ENCODE measurements around the gene OPCML. TPM values are rescaled to one million over a fixed set of nuclear protein-coding genes. Genes with fewer than 3 reads are reported as not detected.

Gene OPCML
- total and polyA plus RNA-seq, 4 donors = under 0.01 to 1.3 (median 0.88) TPM; not detected in 1

GRCh38 chr11:132772703-132773545 is 759.4 kb downstream of the OPCML start:
- WGBS, 2 donors = 50% methylated on average over 19 of the region's 19 CpGs
- Histone ChIP-seq H3K4me1 (ENCODE audit: control insufficient read depth in 1 of 2, insufficient read depth in 2 of 2, low read length in 2 of 2) (no peaks in the 10 kb centered on the region), H3K27me3 (ENCODE audit: control insufficient read depth in 1 of 2, insufficient read depth in 2 of 2, low read length in 1 of 2) (peaks cover 0 to 3% of the 10 kb centered on the region in 2 donors), H3K4me3 (ENCODE audit: low read length in 2 of 2) (no peak overlapping the region), H3K36me3 (ENCODE audit: control insufficient read depth in 1 of 2, insufficient read depth in 2 of 2, low read length in 1 of 2) (no peaks in the 10 kb centered on the region), H3K9me3 (ENCODE audit: control insufficient read depth, low read length) (no peaks in the 10 kb centered on the region), H3K27ac (ENCODE audit: low read depth in 1 of 2, low read length in 2 of 2) (no peak overlapping the region)
- ATAC-seq (ENCODE audit: low FRiP score) (no peak), DNase-seq (no peak)
- intact Hi-C loops (cut with DNase I) = no loop called here

GRCh38 chr11:132771746-132772145 is 760.6 kb downstream of the OPCML start:
- WGBS, 2 donors = 43 to 54% methylated on average over 5 of the region's 5 CpGs
- Histone ChIP-seq H3K27ac (ENCODE audit: low read depth in 1 of 2, low read length in 2 of 2) (no peak overlapping the region), H3K4me1 (ENCODE audit: control insufficient read depth in 1 of 2, insufficient read depth in 2 of 2, low read length in 2 of 2) (no peaks in the 10 kb centered on the region), H3K36me3 (ENCODE audit: control insufficient read depth in 1 of 2, insufficient read depth in 2 of 2, low read length in 1 of 2) (no peaks in the 10 kb centered on the region), H3K27me3 (ENCODE audit: control insufficient read depth in 1 of 2, insufficient read depth in 2 of 2, low read length in 1 of 2) (peaks cover 0 to 3% of the 10 kb centered on the region in 2 donors), H3K9me3 (ENCODE audit: control insufficient read depth, low read length) (no peaks in the 10 kb centered on the region), H3K4me3 (ENCODE audit: low read length in 2 of 2) (no peak overlapping the region)
- no peak for DNase-seq
- no peak for ATAC-seq (ENCODE audit: low FRiP score)
- intact Hi-C loops (cut with DNase I) = no loop called here

- H3K36me3 ChIP-seq (ENCODE audit: control insufficient read depth in 1 of 2, insufficient read depth in 2 of 2, low read length in 1 of 2) = no peaks in the 10 kb centered on the region
- H3K27ac ChIP-seq (ENCODE audit: low read depth in 1 of 2, low read length in 2 of 2) = no peak overlapping the region
- no peaks in the 10 kb centered on the region for H3K4me1 ChIP-seq (ENCODE audit: control insufficient read depth in 1 of 2, insufficient read depth in 2 of 2, low read length in 2 of 2)
- intact Hi-C loops (cut with DNase I) = no loop called here
- H3K27me3 ChIP-seq (ENCODE audit: control insufficient read depth in 1 of 2, insufficient read depth in 2 of 2, low read length in 1 of 2) = peaks cover 0 to 3% of the 10 kb centered on the region in 2 donors
- H3K9me3 ChIP-seq (ENCODE audit: control insufficient read depth, low read length) = no peaks in the 10 kb centered on the region
- ATAC-seq (ENCODE audit: low FRiP score) (no peak), DNase-seq (no peak)
- WGBS, 2 donors = 22 to 23% methylated on average over 7 of the region's 7 CpGs
- no peak overlapping the region for H3K4me3 ChIP-seq (ENCODE audit: low read length in 2 of 2)
Observed at GRCh38 chr11:132770829-132771530, 761.3 kb downstream of the OPCML start.

DNA sequence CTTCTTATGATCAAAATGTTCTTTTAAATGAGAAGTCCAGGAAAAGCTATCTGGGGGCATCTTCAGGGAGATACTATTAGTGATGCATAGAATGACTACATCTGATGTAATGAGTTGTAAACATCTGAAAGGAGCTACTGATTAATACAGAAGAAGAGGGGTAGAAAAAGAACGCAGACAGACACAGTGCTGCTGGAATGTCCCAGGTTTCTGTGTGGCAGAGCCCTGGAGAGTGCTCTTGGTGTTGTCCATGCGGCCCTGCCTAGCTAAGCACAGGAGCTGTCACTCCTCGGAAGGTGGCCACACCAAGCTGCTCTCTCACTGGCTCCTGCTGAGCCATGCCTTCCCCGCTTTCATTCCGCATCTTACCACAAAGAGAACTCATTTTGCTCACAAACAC is 768.8 kb downstream of the OPCML start:
- no peak for DNase-seq
- Histone ChIP-seq H3K4me3 (ENCODE audit: low read length in 2 of 2) (no peak overlapping the region), H3K27ac (ENCODE audit: low read depth in 1 of 2, low read length in 2 of 2) (no peak overlapping the region), H3K4me1 (ENCODE audit: control insufficient read depth in 1 of 2, insufficient read depth in 2 of 2, low read length in 2 of 2) (no peaks in the 10 kb centered on the region), H3K9me3 (ENCODE audit: control insufficient read depth, low read length) (no peaks in the 10 kb centered on the region), H3K27me3 (ENCODE audit: control insufficient read depth in 1 of 2, insufficient read depth in 2 of 2, low read length in 1 of 2) (peaks cover 0 to 1% of the 10 kb centered on the region in 2 donors), H3K36me3 (ENCODE audit: control insufficient read depth in 1 of 2, insufficient read depth in 2 of 2, low read length in 1 of 2) (no peaks in the 10 kb centered on the region)
- ATAC-seq (ENCODE audit: low FRiP score) = no peak
- WGBS, 2 donors = 84 to 86% methylated on average over 5 of the region's 5 CpGs
- intact Hi-C loops (cut with DNase I) = no loop called here

- ATAC-seq (ENCODE audit: low FRiP score) (no peak), DNase-seq (no peak)
- Histone ChIP-seq H3K27ac (ENCODE audit: low read depth in 1 of 2, low read length in 2 of 2) (no peak overlapping the region), H3K9me3 (ENCODE audit: control insufficient read depth, low read length) (peaks cover 4% of the 10 kb centered on the region), H3K36me3 (ENCODE audit: control insufficient read depth in 1 of 2, insufficient read depth in 2 of 2, low read length in 1 of 2) (no peaks in the 10 kb centered on the region), H3K4me3 (ENCODE audit: low read length in 2 of 2) (no peak overlapping the region), H3K4me1 (ENCODE audit: control insufficient read depth in 1 of 2, insufficient read depth in 2 of 2, low read length in 2 of 2) (no peaks in the 10 kb centered on the region), H3K27me3 (ENCODE audit: control insufficient read depth in 1 of 2, insufficient read depth in 2 of 2, low read length in 1 of 2) (no peaks in the 10 kb centered on the region)
- 77 to 79% methylated on average over 5 of the region's 5 CpGs for WGBS, 2 donors
- intact Hi-C loops (cut with DNase I) = no loop called here
Observed at GRCh38 chr11:132755934-132756333, 776.4 kb downstream of the OPCML start.

DNA sequence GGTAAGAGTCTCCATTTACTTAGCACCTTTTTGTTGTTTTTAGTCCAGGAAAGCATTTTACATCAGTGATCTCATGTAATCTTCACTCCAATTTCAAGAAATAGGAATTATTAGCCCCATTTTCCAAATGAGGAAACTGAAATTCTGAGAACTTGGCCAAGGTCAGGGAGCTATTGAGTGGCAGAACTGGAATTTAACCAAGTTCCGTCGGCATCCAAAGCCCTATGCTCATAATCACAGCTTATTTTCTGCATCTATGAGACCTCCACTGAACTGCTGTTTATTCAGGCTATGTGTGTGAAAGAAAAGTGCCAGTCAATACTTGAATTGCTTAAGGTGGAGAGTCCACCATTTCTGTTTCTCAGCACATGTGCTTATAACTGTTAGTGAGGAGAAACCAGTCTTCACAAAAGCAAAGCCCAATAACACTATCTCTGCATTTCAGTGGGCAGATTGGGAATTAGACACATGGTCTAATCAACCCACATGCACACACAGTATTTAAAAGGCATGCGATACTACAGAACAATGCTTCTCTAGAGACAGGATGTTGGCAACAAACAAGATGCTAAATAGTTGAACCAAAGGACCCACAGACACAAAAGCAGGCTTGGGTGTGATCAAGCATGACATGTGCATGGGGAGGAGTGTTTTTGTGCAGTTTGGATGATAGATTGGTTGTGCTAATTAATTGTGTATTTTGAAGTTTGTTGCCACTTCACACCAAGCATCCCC is 780.6 kb downstream of the OPCML start:
- ATAC-seq (ENCODE audit: low FRiP score) (no peak), DNase-seq (no peak)
- no peaks in the 10 kb centered on the region for H3K4me1 ChIP-seq (ENCODE audit: control insufficient read depth in 1 of 2, insufficient read depth in 2 of 2, low read length in 2 of 2)
- peaks cover 4% of the 10 kb centered on the region for H3K9me3 ChIP-seq (ENCODE audit: control insufficient read depth, low read length)
- no peaks in the 10 kb centered on the region for H3K27me3 ChIP-seq (ENCODE audit: control insufficient read depth in 1 of 2, insufficient read depth in 2 of 2, low read length in 1 of 2)
- no peak overlapping the region for H3K4me3 ChIP-seq (ENCODE audit: low read length in 2 of 2)
- intact Hi-C loops (cut with DNase I) = no loop called here
- 56 to 71% methylated on average over 3 of the region's 3 CpGs for WGBS, 2 donors
- no peaks in the 10 kb centered on the region for H3K36me3 ChIP-seq (ENCODE audit: control insufficient read depth in 1 of 2, insufficient read depth in 2 of 2, low read length in 1 of 2)
- H3K27ac ChIP-seq (ENCODE audit: low read depth in 1 of 2, low read length in 2 of 2) = no peak overlapping the region

DNA sequence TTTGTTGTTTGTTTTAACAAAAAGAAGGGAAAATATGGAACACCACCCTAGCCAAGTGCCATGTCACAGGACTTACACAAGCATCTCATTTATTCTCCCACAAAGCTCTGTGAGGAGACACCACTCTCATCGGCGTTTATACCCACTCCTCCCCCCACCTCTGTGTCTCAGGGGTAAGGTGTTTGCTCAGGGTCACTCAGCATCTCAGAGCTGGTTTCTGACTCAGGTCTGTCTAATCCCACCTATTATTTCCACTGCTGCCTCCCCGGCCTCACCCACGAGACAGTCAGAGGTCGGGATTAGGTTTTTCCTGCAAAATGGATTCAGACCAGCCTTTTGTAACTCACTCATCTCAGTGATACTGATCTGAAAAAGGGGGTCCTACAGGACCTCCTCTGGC is 786.0 kb downstream of the OPCML start:
- H3K27ac ChIP-seq (ENCODE audit: low read depth in 1 of 2, low read length in 2 of 2) = no peak overlapping the region
- DNase-seq (no peak), ATAC-seq (ENCODE audit: low FRiP score) (no peak)
- WGBS, 2 donors = 68 to 75% methylated on average over 5 of the region's 5 CpGs
- H3K36me3 ChIP-seq (ENCODE audit: control insufficient read depth in 1 of 2, insufficient read depth in 2 of 2, low read length in 1 of 2) = no peaks in the 10 kb centered on the region
- intact Hi-C loops (cut with DNase I) = no loop called here
- no peak overlapping the region for H3K4me3 ChIP-seq (ENCODE audit: low read length in 2 of 2)
- H3K27me3 ChIP-seq (ENCODE audit: control insufficient read depth in 1 of 2, insufficient read depth in 2 of 2, low read length in 1 of 2) = no peaks in the 10 kb centered on the region
- no peaks in the 10 kb centered on the region for H3K9me3 ChIP-seq (ENCODE audit: control insufficient read depth, low read length)
- H3K4me1 ChIP-seq (ENCODE audit: control insufficient read depth in 1 of 2, insufficient read depth in 2 of 2, low read length in 2 of 2) = no peaks in the 10 kb centered on the region

GRCh38 chr11:132745306-132745705 is 787.0 kb downstream of the OPCML start:
- ATAC-seq (ENCODE audit: low FRiP score) (no peak), DNase-seq (no peak)
- Histone ChIP-seq H3K9me3 (ENCODE audit: control insufficient read depth, low read length) (no peaks in the 10 kb centered on the region), H3K27ac (ENCODE audit: low read depth in 1 of 2, low read length in 2 of 2) (no peak overlapping the region), H3K4me3 (ENCODE audit: low read length in 2 of 2) (no peak overlapping the region), H3K27me3 (ENCODE audit: control insufficient read depth in 1 of 2, insufficient read depth in 2 of 2, low read length in 1 of 2) (no peaks in the 10 kb centered on the region), H3K4me1 (ENCODE audit: control insufficient read depth in 1 of 2, insufficient read depth in 2 of 2, low read length in 2 of 2) (no peaks in the 10 kb centered on the region), H3K36me3 (ENCODE audit: control insufficient read depth in 1 of 2, insufficient read depth in 2 of 2, low read length in 1 of 2) (no peaks in the 10 kb centered on the region)
- intact Hi-C loops (cut with DNase I) = no loop called here
- 57% methylated on average over 1 of the region's 1 CpG for WGBS, 2 donors
